GM12873 (cell line): ENCODE results near the gene RAB6A.

ENCODE experiments used
- TF ChIP-seq, protein P1 (sequence below): IDR thresholded peaks from 2 replicates; pipeline ENCODE4 v1.5.1; 2012; ENCODE audit warnings: low read depth, mild to moderate bottlenecking, moderate library complexity, low read length, control low read depth; ENCODE audit not compliant: insufficient read depth; ENCODE audit errors: missing control alignments

Gene RAB6A

GRCh38 chr11:73759610-73760134 lies 1.2 kb downstream of the RAB6A start:
- TF ChIP-seq, protein P1, sequence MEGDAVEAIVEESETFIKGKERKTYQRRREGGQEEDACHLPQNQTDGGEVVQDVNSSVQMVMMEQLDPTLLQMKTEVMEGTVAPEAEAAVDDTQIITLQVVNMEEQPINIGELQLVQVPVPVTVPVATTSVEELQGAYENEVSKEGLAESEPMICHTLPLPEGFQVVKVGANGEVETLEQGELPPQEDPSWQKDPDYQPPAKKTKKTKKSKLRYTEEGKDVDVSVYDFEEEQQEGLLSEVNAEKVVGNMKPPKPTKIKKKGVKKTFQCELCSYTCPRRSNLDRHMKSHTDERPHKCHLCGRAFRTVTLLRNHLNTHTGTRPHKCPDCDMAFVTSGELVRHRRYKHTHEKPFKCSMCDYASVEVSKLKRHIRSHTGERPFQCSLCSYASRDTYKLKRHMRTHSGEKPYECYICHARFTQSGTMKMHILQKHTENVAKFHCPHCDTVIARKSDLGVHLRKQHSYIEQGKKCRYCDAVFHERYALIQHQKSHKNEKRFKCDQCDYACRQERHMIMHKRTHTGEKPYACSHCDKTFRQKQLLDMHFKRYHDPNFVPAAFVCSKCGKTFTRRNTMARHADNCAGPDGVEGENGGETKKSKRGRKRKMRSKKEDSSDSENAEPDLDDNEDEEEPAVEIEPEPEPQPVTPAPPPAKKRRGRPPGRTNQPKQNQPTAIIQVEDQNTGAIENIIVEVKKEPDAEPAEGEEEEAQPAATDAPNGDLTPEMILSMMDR: no peak

DNA sequence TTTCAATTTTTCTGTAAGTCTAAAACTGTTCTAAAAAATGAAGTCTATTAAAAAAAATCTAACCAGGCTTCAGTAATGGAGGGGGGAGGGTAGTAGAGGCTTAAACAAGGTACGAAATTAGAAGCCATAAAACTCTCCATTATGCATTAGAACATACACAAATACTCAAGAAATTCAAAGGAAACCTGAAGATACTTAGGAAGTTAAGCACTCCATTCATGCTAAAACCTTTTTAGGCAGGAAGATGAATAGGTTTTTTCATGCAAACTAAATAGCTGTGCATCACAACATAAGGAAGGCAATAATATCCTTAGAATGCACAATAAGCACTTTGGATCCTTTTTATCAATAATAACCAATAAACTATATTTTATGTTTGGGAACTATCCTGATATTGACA lies 2.4 kb downstream of the RAB6A start:
- TF ChIP-seq, protein P1: no peak

- TF ChIP-seq, protein P1: no peak
These were observed 3.3 kb downstream of the RAB6A start for GRCh38 chr11:73757598-73757997.

- TF ChIP-seq, protein P1: no peak
These were observed 5.2 kb downstream of the RAB6A start for GRCh38 chr11:73755670-73756069.

DNA sequence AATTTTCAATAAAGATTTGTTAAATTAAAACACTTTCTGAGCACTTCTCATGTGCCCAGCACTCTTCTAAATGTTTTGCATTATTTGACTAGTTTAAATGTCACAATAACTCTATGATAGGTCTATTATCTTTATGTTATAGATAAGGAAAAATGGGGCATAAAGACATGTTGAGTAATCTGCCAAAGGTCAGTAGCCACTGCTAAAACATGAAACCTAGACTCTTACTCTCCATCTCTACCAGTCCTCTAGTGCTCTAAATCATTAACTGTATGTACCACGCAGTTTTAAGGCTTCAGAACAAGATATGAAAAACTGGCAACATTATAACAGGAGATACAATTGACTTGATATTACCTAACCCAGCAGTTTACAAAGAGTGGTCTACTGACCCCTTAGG lies 6.9 kb downstream of the RAB6A start:
- TF ChIP-seq, protein P1: no peak

- TF ChIP-seq, protein P1: no peak
These were observed 8.0 kb downstream of the RAB6A start for GRCh38 chr11:73752903-73753302.

- TF ChIP-seq, protein P1: no peak
These were observed 8.5 kb downstream of the RAB6A start for GRCh38 chr11:73752216-73752867.

GRCh38 chr11:73750228-73750627 lies 10.6 kb downstream of the RAB6A start:
- TF ChIP-seq, protein P1: no peak
